GM18511 (cell line): ENCODE results near the gene TNP2.
"Not testable (repeated sequence)": the region's sequence is repeated elsewhere in the genome, so short reads cannot be mapped to it uniquely, and the experiment has no call there.

ENCODE experiments used
- ATAC-seq: cut with Tn5 transposase; IDR thresholded peaks from one replicate; pipeline ENCODE4 v1.9.1; 2021; ENCODE audit warnings: mild to moderate bottlenecking, moderate library complexity; ENCODE audit not compliant: unreplicated experiment

The TNP2 gene

GRCh38 chr16:11225677-11226549 lies 43.2 kb downstream of the TNP2 start:
- ATAC-seq: no peak

GRCh38 chr16:11224894-11225676 lies 44.0 kb downstream of the TNP2 start:
- peak; percentile 88 for ATAC-seq

- ATAC-seq: peak; percentile 54
These were observed 44.8 kb downstream of the TNP2 start for GRCh38 chr16:11224096-11224893.

GRCh38 chr16:11220507-11220906 lies 48.6 kb downstream of the TNP2 start:
- not testable (repeated sequence) for ATAC-seq

- no peak for ATAC-seq
These were observed 49.9 kb downstream of the TNP2 start for GRCh38 chr16:11219178-11219577.

GRCh38 chr16:11218604-11218962 lies 50.5 kb downstream of the TNP2 start:
- ATAC-seq: no peak
